ENCODE results near the gene WARS2.

DNA sequence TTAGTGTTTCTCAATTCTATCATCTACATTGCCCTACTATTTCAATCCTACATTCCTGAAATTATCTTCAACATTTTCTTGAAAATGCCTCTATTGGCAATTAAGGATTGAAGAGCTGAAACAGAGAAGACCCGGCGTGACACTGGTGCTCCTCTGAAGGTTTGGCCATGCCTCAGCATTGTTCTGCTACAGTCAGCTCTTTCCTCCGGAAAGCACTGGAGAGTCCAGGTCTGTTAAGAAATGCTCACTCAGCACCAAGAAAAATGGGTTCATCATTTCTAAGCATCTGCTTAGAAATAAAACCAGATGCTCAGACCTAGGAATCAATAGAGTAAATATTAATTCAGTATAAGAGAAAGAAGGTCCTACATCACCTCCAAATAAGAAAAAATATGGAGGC lies 58.8 kb downstream of the WARS2 start:
- TF ChIP-seq, protein P1, sequence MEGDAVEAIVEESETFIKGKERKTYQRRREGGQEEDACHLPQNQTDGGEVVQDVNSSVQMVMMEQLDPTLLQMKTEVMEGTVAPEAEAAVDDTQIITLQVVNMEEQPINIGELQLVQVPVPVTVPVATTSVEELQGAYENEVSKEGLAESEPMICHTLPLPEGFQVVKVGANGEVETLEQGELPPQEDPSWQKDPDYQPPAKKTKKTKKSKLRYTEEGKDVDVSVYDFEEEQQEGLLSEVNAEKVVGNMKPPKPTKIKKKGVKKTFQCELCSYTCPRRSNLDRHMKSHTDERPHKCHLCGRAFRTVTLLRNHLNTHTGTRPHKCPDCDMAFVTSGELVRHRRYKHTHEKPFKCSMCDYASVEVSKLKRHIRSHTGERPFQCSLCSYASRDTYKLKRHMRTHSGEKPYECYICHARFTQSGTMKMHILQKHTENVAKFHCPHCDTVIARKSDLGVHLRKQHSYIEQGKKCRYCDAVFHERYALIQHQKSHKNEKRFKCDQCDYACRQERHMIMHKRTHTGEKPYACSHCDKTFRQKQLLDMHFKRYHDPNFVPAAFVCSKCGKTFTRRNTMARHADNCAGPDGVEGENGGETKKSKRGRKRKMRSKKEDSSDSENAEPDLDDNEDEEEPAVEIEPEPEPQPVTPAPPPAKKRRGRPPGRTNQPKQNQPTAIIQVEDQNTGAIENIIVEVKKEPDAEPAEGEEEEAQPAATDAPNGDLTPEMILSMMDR (IDR thresholded peaks at IDR 0.05): no peak
- no peak for TF ChIP-seq RNF2 (IDR thresholded peaks at IDR 0.05; ENCODE audit: borderline replicate concordance, low read depth)
- TF ChIP-seq TP53 (CRISPR knock-in tag; IDR thresholded peaks at IDR 0.05): no peak
- TF ChIP-seq POLR2A (IDR thresholded peaks at IDR 0.05; ENCODE audit: low read length): no peak
- no peak for TF ChIP-seq NR3C1 (IDR thresholded peaks at IDR 0.05)
- no peak for TF ChIP-seq HOXA7 (CRISPR knock-in tag; IDR thresholded peaks at IDR 0.05)
- TF ChIP-seq JUN (IDR thresholded peaks at IDR 0.05): no peak
